Mesendoderm (in vitro differentiated cells): ENCODE results near the gene PAPPA2.

Experiments
- DNase-seq: peaks from one replicate; pipeline ENCODE4 v3.0.0; 2013
- H2AK5ac ChIP-seq: 2 replicates; pipeline ENCODE4 v1.6.1; 2013; ENCODE audit warnings: low read length, inconsistent platforms
- H2BK120ac ChIP-seq: 2 replicates; pipeline ENCODE4 v1.6.1; 2013; ENCODE audit warnings: low read depth, mild to moderate bottlenecking, low read length, moderate library complexity, mixed read lengths
- H2BK15ac ChIP-seq: replicated peaks from 2 replicates; pipeline ENCODE4 v1.6.1; 2013; ENCODE audit warnings: low read depth, mild to moderate bottlenecking, moderate library complexity
- H2BK5ac ChIP-seq: 2 replicates; pipeline ENCODE4 v1.6.1; 2013; ENCODE audit warnings: low read length, inconsistent platforms
- H3K18ac ChIP-seq: 2 replicates; pipeline ENCODE4 v1.6.1; 2013; ENCODE audit warnings: mild to moderate bottlenecking, low read length, mixed read lengths
- H3K23ac ChIP-seq: one replicate; pipeline ENCODE4 v1.6.1; 2013; ENCODE audit warnings: low read length
- H3K27ac ChIP-seq: 2 replicates; pipeline ENCODE4 v1.5.1; 2013; ENCODE audit warnings: low read depth, mild to moderate bottlenecking, inconsistent platforms, low read length, moderate library complexity
- H3K27me3 ChIP-seq: 2 replicates; pipeline ENCODE4 v1.6.1; 2013; ENCODE audit warnings: low read length, control low read depth, mild to moderate bottlenecking, inconsistent platforms; ENCODE audit not compliant: insufficient read depth, poor library complexity
- H3K36me3 ChIP-seq: 2 replicates; pipeline ENCODE4 v1.6.1; 2013; ENCODE audit warnings: low read length, inconsistent platforms; ENCODE audit not compliant: control insufficient read depth, insufficient read depth
- H3K4ac ChIP-seq: one replicate; pipeline ENCODE4 v1.6.1; 2013; ENCODE audit warnings: low read depth, mild to moderate bottlenecking, low read length, moderate library complexity
- H3K4me1 ChIP-seq: 2 replicates; pipeline ENCODE4 v1.6.1; 2013; ENCODE audit warnings: low read depth, low read length, inconsistent platforms; ENCODE audit not compliant: control insufficient read depth
- H3K4me2 ChIP-seq: 2 replicates; pipeline ENCODE4 v1.6.1; 2013; ENCODE audit warnings: low read length
- H3K4me3 ChIP-seq: 2 replicates; pipeline ENCODE4 v1.5.1; 2013; ENCODE audit warnings: mild to moderate bottlenecking, low read length
- H3K56ac ChIP-seq: one replicate; pipeline ENCODE4 v1.6.1; 2013; ENCODE audit warnings: low read length
- H3K79me1 ChIP-seq: 2 replicates; pipeline ENCODE4 v1.6.1; 2013; ENCODE audit warnings: low read length, inconsistent platforms
- H3K79me2 ChIP-seq: 2 replicates; pipeline ENCODE4 v1.6.1; 2013; ENCODE audit warnings: mild to moderate bottlenecking, low read length; ENCODE audit not compliant: control insufficient read depth, insufficient read depth
- H3K9ac ChIP-seq: 2 replicates; pipeline ENCODE4 v1.6.1; 2013; ENCODE audit warnings: low read length, inconsistent platforms
- H4K5ac ChIP-seq: one replicate; pipeline ENCODE4 v1.6.1; 2013; ENCODE audit warnings: low read length
- H4K8ac ChIP-seq: one replicate; pipeline ENCODE4 v1.6.1; 2013; ENCODE audit warnings: low read depth, mild to moderate bottlenecking, control low read depth, low read length, moderate library complexity
- WGBS: extraction: QIAGEN DNeasy Blood & Tissue Kit; methylation state at CpG from one replicate; pipeline ENCODE4 v1.1.7; 2013; ENCODE audit warnings: low lambda C conversion rate, missing lambda C conversion rate; ENCODE audit not compliant: insufficient coverage; ENCODE audit errors: extremely low coverage; 5-methylcytosine and 5-hydroxymethylcytosine counted together

Gene PAPPA2

DNA sequence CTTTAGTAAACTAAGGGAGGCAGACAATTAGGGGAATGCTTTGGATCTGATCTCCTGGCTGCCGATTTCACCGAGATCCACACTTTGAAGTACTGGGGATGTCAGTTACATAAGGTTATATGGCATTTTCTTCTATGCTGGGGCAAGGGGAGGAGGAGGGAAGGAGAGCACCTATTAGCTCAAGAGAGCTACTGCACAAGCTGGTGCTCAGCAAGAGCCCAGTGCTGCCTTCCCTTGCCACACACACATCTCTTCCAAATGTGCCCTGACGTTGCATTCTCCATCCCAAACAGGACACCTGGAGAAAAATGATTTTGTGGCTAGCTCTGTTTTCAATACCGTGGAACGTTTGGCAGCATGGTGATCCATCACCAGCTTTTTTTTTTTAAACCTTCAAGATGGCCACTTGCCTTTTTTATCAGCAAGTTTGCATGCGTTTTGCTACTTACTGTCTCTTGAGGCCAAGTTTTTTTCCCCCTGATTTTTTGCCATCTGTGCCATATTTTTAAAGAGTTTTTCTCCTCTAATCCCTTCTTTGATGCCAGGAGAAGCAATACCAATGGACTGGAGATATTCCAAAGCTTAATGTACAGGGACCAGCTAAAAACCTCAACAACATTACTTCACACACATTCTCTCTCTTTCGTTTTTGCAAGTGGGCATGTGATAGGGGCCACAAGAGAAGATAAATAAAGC is 66.6 kb downstream of the PAPPA2 start:
- no peak overlapping the region for H4K8ac ChIP-seq
- no peaks in the 10 kb centered on the region for H3K4me1 ChIP-seq
- no peak overlapping the region for H3K9ac ChIP-seq
- no peak overlapping the region for H3K23ac ChIP-seq
- H2AK5ac ChIP-seq, result no peak overlapping the region
- no peak overlapping the region for H4K5ac ChIP-seq
- no peak overlapping the region for H2BK5ac ChIP-seq
- H3K56ac ChIP-seq, result no peak overlapping the region
- H3K27ac ChIP-seq, result no peak overlapping the region
- WGBS, result no CpG with 5 or more reads among the region's 7 CpGs
- no peaks in the 10 kb centered on the region for H3K36me3 ChIP-seq
- no peak overlapping the region for H3K4me3 ChIP-seq
- no peak overlapping the region for H3K4ac ChIP-seq
- no peaks in the 10 kb centered on the region for H3K27me3 ChIP-seq
- H3K18ac ChIP-seq, result no peak overlapping the region
- no peak overlapping the region for H2BK15ac ChIP-seq
- no peak overlapping the region for H3K4me2 ChIP-seq
- no peaks in the 10 kb centered on the region for H3K79me1 ChIP-seq
- H2BK120ac ChIP-seq, result no peak overlapping the region
- no peak for DNase-seq
- no peaks in the 10 kb centered on the region for H3K79me2 ChIP-seq

DNA sequence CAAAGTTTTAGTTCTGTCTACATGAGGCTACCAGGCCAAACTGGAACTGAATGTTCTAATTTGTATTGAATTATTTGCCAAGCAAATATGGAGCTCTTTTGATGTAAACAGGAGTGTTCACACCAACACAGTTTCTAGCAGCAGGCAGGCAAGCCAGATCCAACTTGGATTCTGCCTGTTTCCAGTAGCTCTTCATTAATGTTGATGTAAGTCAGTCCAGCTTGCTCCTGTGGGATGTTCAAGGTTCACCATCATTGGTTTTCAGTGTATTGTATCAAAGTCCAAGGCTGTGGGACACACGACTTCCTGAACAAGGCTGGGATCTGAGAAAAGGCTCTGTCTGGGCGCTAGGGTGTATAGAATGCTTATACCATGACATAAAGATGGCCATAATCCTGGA is 68.1 kb downstream of the PAPPA2 start:
- DNase-seq, result no peak
- Histone ChIP-seq H3K23ac (no peak overlapping the region), H2AK5ac (no peak overlapping the region), H3K27me3 (no peaks in the 10 kb centered on the region), H3K4me2 (no peak overlapping the region), H3K27ac (no peak overlapping the region), H3K4me3 (no peak overlapping the region), H3K4ac (no peak overlapping the region), H4K8ac (no peak overlapping the region), H3K56ac (no peak overlapping the region), H3K4me1 (no peaks in the 10 kb centered on the region), H3K79me1 (no peaks in the 10 kb centered on the region), H3K36me3 (no peaks in the 10 kb centered on the region), H3K79me2 (no peaks in the 10 kb centered on the region), H3K18ac (no peak overlapping the region), H3K9ac (no peak overlapping the region), H2BK15ac (no peak overlapping the region), H2BK120ac (no peak overlapping the region), H2BK5ac (no peak overlapping the region), H4K5ac (no peak overlapping the region)
- WGBS, result no CpG with 5 or more reads among the region's 2 CpGs

DNA sequence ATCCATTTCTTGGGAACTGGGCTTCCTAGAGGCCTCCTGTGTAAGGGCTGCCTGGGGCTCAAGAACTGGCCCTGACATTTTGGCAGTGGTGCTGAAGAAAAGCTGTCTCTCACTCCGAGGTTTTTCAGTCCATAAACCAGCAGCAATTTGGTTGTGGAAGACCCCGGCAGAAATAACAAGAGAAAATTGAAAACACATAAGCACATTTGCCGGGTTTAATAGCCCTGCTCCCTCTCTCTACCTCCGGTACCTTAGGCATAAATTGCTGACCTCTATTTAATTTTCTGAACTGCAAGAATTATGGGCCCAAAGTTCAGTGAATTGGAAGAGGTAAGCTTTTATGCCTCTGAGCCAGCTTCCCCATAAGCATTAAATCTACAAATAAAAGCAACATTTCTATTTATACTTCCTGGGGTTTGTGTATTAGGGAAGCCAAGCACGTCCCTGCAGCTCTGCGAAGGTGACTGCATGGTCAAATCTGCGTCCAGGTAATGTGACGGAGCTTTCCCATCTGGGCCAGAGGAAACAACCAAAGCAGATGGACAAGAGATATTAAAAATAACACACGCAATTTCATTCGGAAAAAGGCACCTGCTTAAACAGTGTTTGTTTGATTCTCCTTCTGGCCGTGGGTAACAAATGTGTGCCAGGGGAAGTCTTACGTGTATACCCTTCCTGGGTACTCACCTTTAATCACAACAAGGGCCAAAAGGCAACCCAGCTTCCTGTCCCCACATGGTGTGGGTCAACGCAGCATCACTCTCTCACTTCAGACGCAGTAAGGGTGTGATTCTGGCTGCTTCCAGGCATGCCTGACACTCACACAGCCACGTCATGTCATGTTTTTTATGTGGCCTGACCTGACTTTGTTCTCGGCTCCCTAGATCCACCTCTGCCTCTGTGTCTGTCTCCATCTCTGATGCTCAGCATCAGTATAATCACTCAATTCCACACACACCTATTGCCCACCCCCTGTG is 69.2 kb downstream of the PAPPA2 start:
- Histone ChIP-seq H3K56ac (no peak overlapping the region), H3K4me1 (no peaks in the 10 kb centered on the region), H4K5ac (no peak overlapping the region), H3K9ac (no peak overlapping the region), H4K8ac (no peak overlapping the region), H3K36me3 (no peaks in the 10 kb centered on the region), H3K27me3 (no peaks in the 10 kb centered on the region), H3K79me2 (no peaks in the 10 kb centered on the region), H3K18ac (no peak overlapping the region), H3K27ac (no peak overlapping the region), H2AK5ac (no peak overlapping the region), H3K4ac (no peak overlapping the region), H2BK5ac (no peak overlapping the region), H2BK15ac (no peak overlapping the region), H3K23ac (no peak overlapping the region), H3K4me2 (no peak overlapping the region), H2BK120ac (no peak overlapping the region), H3K79me1 (no peaks in the 10 kb centered on the region), H3K4me3 (no peak overlapping the region)
- DNase-seq, result no peak
- no CpG with 5 or more reads among the region's 16 CpGs for WGBS

DNA sequence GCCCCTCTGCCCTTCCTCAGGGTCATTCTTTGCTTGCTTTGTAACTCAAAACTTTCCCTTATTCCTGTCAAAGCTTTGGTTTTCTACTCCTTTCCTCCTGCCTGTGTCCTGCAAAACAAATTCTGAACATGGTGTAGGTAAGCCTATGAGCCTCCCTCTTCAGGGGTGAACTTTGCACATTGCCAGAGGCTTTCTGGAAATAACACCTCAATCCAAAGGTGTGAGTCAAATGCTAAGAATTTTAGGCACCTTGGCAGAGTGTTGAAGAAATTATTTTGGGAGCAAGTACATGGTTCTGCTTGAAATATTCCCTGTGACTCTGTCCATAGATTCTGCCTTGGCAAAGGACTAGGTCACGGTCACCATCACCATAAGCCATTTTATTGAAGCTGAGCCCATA is 70.0 kb downstream of the PAPPA2 start:
- Histone ChIP-seq H3K27ac (no peak overlapping the region), H3K36me3 (no peaks in the 10 kb centered on the region), H3K9ac (no peak overlapping the region), H2AK5ac (no peak overlapping the region), H3K4me1 (no peaks in the 10 kb centered on the region), H4K5ac (no peak overlapping the region), H3K4me3 (no peak overlapping the region), H2BK5ac (no peak overlapping the region), H3K79me2 (no peaks in the 10 kb centered on the region), H3K56ac (no peak overlapping the region), H3K23ac (no peak overlapping the region), H3K27me3 (no peaks in the 10 kb centered on the region), H3K79me1 (no peaks in the 10 kb centered on the region), H2BK120ac (no peak overlapping the region), H3K4ac (no peak overlapping the region), H2BK15ac (no peak overlapping the region), H4K8ac (no peak overlapping the region), H3K18ac (no peak overlapping the region), H3K4me2 (no peak overlapping the region)
- no peak for DNase-seq
- WGBS, result no CpG with 5 or more reads among the region's 1 CpG

DNA sequence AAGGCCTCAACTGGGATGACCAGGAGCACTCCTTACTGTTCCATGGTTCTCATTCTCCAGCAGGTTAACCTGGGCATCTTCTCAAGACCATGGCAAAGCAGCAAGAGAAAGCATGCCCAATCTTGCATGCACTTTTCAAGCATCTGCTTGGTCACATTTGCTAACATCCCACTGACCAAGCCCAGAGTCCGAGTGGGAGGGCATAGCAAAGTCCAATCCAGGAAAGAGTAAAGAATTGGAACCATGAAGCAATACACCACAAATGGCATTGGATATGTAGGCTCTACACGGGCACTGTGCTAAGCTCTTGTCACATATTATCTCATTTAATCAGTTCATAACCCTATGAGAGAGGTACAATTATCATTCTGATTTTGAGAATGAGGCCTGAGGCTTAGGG is 73.6 kb downstream of the PAPPA2 start:
- H3K9ac ChIP-seq, result no peak overlapping the region
- H2AK5ac ChIP-seq, result no peak overlapping the region
- H4K5ac ChIP-seq, result no peak overlapping the region
- H3K79me2 ChIP-seq, result no peaks in the 10 kb centered on the region
- H4K8ac ChIP-seq, result no peak overlapping the region
- no peak overlapping the region for H2BK15ac ChIP-seq
- H2BK5ac ChIP-seq, result no peak overlapping the region
- H3K4me1 ChIP-seq, result no peaks in the 10 kb centered on the region
- H3K27ac ChIP-seq, result no peak overlapping the region
- H3K56ac ChIP-seq, result no peak overlapping the region
- WGBS, result no CpG with 5 or more reads among the region's 2 CpGs
- no peak overlapping the region for H3K4me3 ChIP-seq
- no peaks in the 10 kb centered on the region for H3K79me1 ChIP-seq
- no peak overlapping the region for H3K23ac ChIP-seq
- no peak for DNase-seq
- no peak overlapping the region for H3K4ac ChIP-seq
- H3K18ac ChIP-seq, result no peak overlapping the region
- H2BK120ac ChIP-seq, result no peak overlapping the region
- no peaks in the 10 kb centered on the region for H3K36me3 ChIP-seq
- no peaks in the 10 kb centered on the region for H3K27me3 ChIP-seq
- no peak overlapping the region for H3K4me2 ChIP-seq
